Neuronal stem cell (in vitro differentiated cells): ENCODE results near the gene GREM2.

Experiments used
- DNase-seq: peaks from one replicate; pipeline ENCODE4 v3.0.0-alpha.2; 2013; ENCODE audit warnings: low spot score
- H2AFZ ChIP-seq: one replicate; pipeline ENCODE4 v1.6.1; 2013; ENCODE audit warnings: mild to moderate bottlenecking, low read length, inconsistent platforms
- H2AK5ac ChIP-seq: 2 replicates; pipeline ENCODE4 v1.6.1; 2013; ENCODE audit warnings: low read depth, mild to moderate bottlenecking, inconsistent platforms, low read length, moderate library complexity, mixed read lengths
- H2BK120ac ChIP-seq: 2 replicates; pipeline ENCODE4 v1.6.1; 2013; ENCODE audit warnings: low read depth, mild to moderate bottlenecking, inconsistent platforms, low read length, moderate library complexity, mixed read lengths
- H2BK12ac ChIP-seq: one replicate; pipeline ENCODE4 v1.6.1; 2013; ENCODE audit warnings: low read length, inconsistent platforms
- H2BK15ac ChIP-seq: 2 replicates; pipeline ENCODE4 v1.6.1; 2013; ENCODE audit warnings: mild to moderate bottlenecking, low read length, inconsistent platforms, mixed read lengths
- H2BK5ac ChIP-seq: one replicate; pipeline ENCODE4 v1.6.1; 2013; ENCODE audit warnings: inconsistent platforms, mild to moderate bottlenecking, low read length, moderate library complexity
- H3K14ac ChIP-seq: one replicate; pipeline ENCODE4 v1.6.1; 2013; ENCODE audit warnings: low read length, inconsistent platforms
- H3K18ac ChIP-seq: 2 replicates; pipeline ENCODE4 v1.6.1; 2013; ENCODE audit warnings: low read length, inconsistent platforms
- H3K23ac ChIP-seq: 2 replicates; pipeline ENCODE4 v1.6.1; 2013; ENCODE audit warnings: low read depth, mild to moderate bottlenecking, mixed read lengths, low read length, inconsistent platforms; ENCODE audit not compliant: poor library complexity
- H3K27ac ChIP-seq: replicated peaks from 3 replicates; pipeline ENCODE4 v1.5.1; 2013; ENCODE audit warnings: low read length, inconsistent platforms
- H3K27me3 ChIP-seq, 3 experiments: 2 replicates each; pipeline ENCODE4 v1.6.1; 2013; ENCODE audit warnings: low read length in 3 of 3, mild to moderate bottlenecking in 2 of 3, inconsistent platforms in 1 of 3, low read depth in 1 of 3, mixed read lengths in 1 of 3, moderate library complexity in 1 of 3; ENCODE audit not compliant: control insufficient read depth in 3 of 3, insufficient read depth in 3 of 3
- H3K36me3 ChIP-seq, 2 donors: replicated peaks in 1 of 2; 2 replicates each; pipeline ENCODE4 v1.6.1; 2013; ENCODE audit warnings: low read length in 2 of 2; ENCODE audit not compliant: control insufficient read depth in 2 of 2, insufficient read depth in 2 of 2
- H3K4ac ChIP-seq: 2 replicates; pipeline ENCODE4 v1.6.1; 2013; ENCODE audit warnings: inconsistent platforms, mild to moderate bottlenecking, low read length, moderate library complexity
- H3K4me1 ChIP-seq, 2 donors: 1 replicate in 1 of 2; 2 replicates in 1 of 2; pipeline ENCODE4 v1.6.1; 2013; ENCODE audit warnings: low read length in 2 of 2, low read depth in 1 of 2; ENCODE audit not compliant: control insufficient read depth in 2 of 2, insufficient read depth in 1 of 2
- H3K4me2 ChIP-seq: one replicate; pipeline ENCODE4 v1.6.1; 2013; ENCODE audit warnings: mild to moderate bottlenecking, low read length, inconsistent platforms; ENCODE audit not compliant: insufficient read depth, poor library complexity, severe bottlenecking
- H3K4me3 ChIP-seq, 2 donors: 2 replicates each; pipeline ENCODE4 v1.5.1; 2013; ENCODE audit warnings: low read length in 2 of 2, mild to moderate bottlenecking in 2 of 2, inconsistent platforms in 1 of 2, moderate library complexity in 1 of 2
- H3K79me1 ChIP-seq: one replicate; pipeline ENCODE4 v1.6.1; 2013; ENCODE audit warnings: low read depth, mild to moderate bottlenecking, inconsistent platforms, low read length, moderate library complexity
- H3K9ac ChIP-seq: one replicate; pipeline ENCODE4 v1.6.1; 2013; ENCODE audit warnings: mild to moderate bottlenecking, low read depth, low read length, inconsistent platforms; ENCODE audit not compliant: poor library complexity
- H3K9me3 ChIP-seq, 2 donors: replicated peaks in 1 of 2; 2 replicates each; pipeline versions ENCODE3 to v1.6.1; 2013; ENCODE audit warnings: low read length in 2 of 2, mild to moderate bottlenecking in 2 of 2, inconsistent platforms in 1 of 2, low read depth in 1 of 2, mixed read lengths in 1 of 2, moderate library complexity in 1 of 2; ENCODE audit not compliant: control insufficient read depth in 2 of 2, insufficient read depth in 1 of 2
- H4K8ac ChIP-seq: one replicate; pipeline ENCODE4 v1.6.1; 2013; ENCODE audit warnings: low read depth, mild to moderate bottlenecking, inconsistent platforms, low read length, moderate library complexity
- H4K91ac ChIP-seq: one replicate; pipeline ENCODE4 v1.6.1; 2013; ENCODE audit warnings: low read length, low read depth, mild to moderate bottlenecking, inconsistent platforms; ENCODE audit not compliant: poor library complexity
- WGBS, 2 donors: extraction: QIAGEN DNeasy Blood & Tissue Kit; methylation state at CpG; one replicate each; pipeline ENCODE4 v1.1.7; 2013; ENCODE audit warnings: missing lambda C conversion rate in 2 of 2, mixed read lengths in 1 of 2; ENCODE audit not compliant: insufficient read length in 2 of 2, insufficient replicate concordance in 1 of 2; ENCODE audit errors: extremely low coverage in 2 of 2; 5-methylcytosine and 5-hydroxymethylcytosine counted together

The GREM2 gene

GRCh38 chr1:240595476-240595875 is 16.5 kb downstream of the GREM2 start:
- no peak overlapping the region for H3K9ac ChIP-seq
- H3K18ac ChIP-seq = no peak overlapping the region
- H3K27me3 ChIP-seq = no peaks in the 10 kb centered on the region
- H3K4me2 ChIP-seq = no peak overlapping the region
- H3K23ac ChIP-seq = no peak overlapping the region
- H3K36me3 ChIP-seq = no peaks in the 10 kb centered on the region
- WGBS, 2 donors = no CpG with 5 or more reads among the region's 2 CpGs
- no peak overlapping the region for H4K8ac ChIP-seq
- no peak overlapping the region for H2BK5ac ChIP-seq
- H2AK5ac ChIP-seq = no peak overlapping the region
- no peak overlapping the region for H2AFZ ChIP-seq
- H2BK12ac ChIP-seq = no peak overlapping the region
- DNase-seq = no peak
- no peak overlapping the region for H2BK15ac ChIP-seq
- no peaks in the 10 kb centered on the region for H3K9me3 ChIP-seq
- no peak overlapping the region for H4K91ac ChIP-seq
- no peak overlapping the region for H3K4me3 ChIP-seq
- H3K79me1 ChIP-seq = no peaks in the 10 kb centered on the region
- H3K4me1 ChIP-seq = peaks cover 0 to 8% of the 10 kb centered on the region in 2 donors
- no peak overlapping the region for H3K14ac ChIP-seq
- H3K27ac ChIP-seq = no peak overlapping the region
- no peak overlapping the region for H3K4ac ChIP-seq
- no peak overlapping the region for H2BK120ac ChIP-seq

GRCh38 chr1:240591564-240591963 is 20.4 kb downstream of the GREM2 start:
- no peak overlapping the region for H2AFZ ChIP-seq
- H2BK120ac ChIP-seq = no peak overlapping the region
- H3K23ac ChIP-seq = no peak overlapping the region
- H2BK15ac ChIP-seq = no peak overlapping the region
- no peak overlapping the region for H3K9ac ChIP-seq
- H3K27me3 ChIP-seq = no peaks in the 10 kb centered on the region
- H4K91ac ChIP-seq = no peak overlapping the region
- no peaks in the 10 kb centered on the region for H3K79me1 ChIP-seq
- no peak overlapping the region for H2BK12ac ChIP-seq
- H3K36me3 ChIP-seq = no peaks in the 10 kb centered on the region
- no peak overlapping the region for H2AK5ac ChIP-seq
- H4K8ac ChIP-seq = no peak overlapping the region
- H3K27ac ChIP-seq = no peak overlapping the region
- WGBS, 2 donors = no CpG with 5 or more reads among the region's 3 CpGs
- no peak overlapping the region for H3K14ac ChIP-seq
- H3K18ac ChIP-seq = no peak overlapping the region
- H3K4me1 ChIP-seq = no peaks in the 10 kb centered on the region
- no peak for DNase-seq
- peaks cover 0 to 1% of the 10 kb centered on the region in 2 donors for H3K9me3 ChIP-seq
- H3K4ac ChIP-seq = no peak overlapping the region
- H3K4me3 ChIP-seq = no peak overlapping the region
- no peak overlapping the region for H2BK5ac ChIP-seq
- no peak overlapping the region for H3K4me2 ChIP-seq

GRCh38 chr1:240591078-240591477 is 20.9 kb downstream of the GREM2 start:
- H2BK15ac ChIP-seq = no peak overlapping the region
- WGBS, 2 donors = no CpG with 5 or more reads among the region's 5 CpGs
- no peak overlapping the region for H4K8ac ChIP-seq
- H4K91ac ChIP-seq = no peak overlapping the region
- no peaks in the 10 kb centered on the region for H3K79me1 ChIP-seq
- no peak overlapping the region for H3K23ac ChIP-seq
- H2AFZ ChIP-seq = no peak overlapping the region
- H2BK5ac ChIP-seq = no peak overlapping the region
- peaks cover 0 to 1% of the 10 kb centered on the region in 2 donors for H3K9me3 ChIP-seq
- no peak overlapping the region for H2BK12ac ChIP-seq
- no peaks in the 10 kb centered on the region for H3K27me3 ChIP-seq
- no peak overlapping the region for H3K4me2 ChIP-seq
- H3K14ac ChIP-seq = no peak overlapping the region
- H3K4me3 ChIP-seq = no peak overlapping the region
- no peak overlapping the region for H3K9ac ChIP-seq
- no peak overlapping the region for H3K18ac ChIP-seq
- no peak overlapping the region for H3K27ac ChIP-seq
- H2BK120ac ChIP-seq = no peak overlapping the region
- DNase-seq = no peak
- H2AK5ac ChIP-seq = no peak overlapping the region
- no peaks in the 10 kb centered on the region for H3K36me3 ChIP-seq
- no peak overlapping the region for H3K4ac ChIP-seq
- no peaks in the 10 kb centered on the region for H3K4me1 ChIP-seq

- H4K8ac ChIP-seq = no peak overlapping the region
- DNase-seq = no peak
- H3K4ac ChIP-seq = no peak overlapping the region
- H3K27me3 ChIP-seq = no peaks in the 10 kb centered on the region
- H3K4me1 ChIP-seq = no peaks in the 10 kb centered on the region
- no peak overlapping the region for H2AK5ac ChIP-seq
- H3K23ac ChIP-seq = no peak overlapping the region
- no CpG with 5 or more reads among the region's 5 CpGs for WGBS, 2 donors
- H2AFZ ChIP-seq = no peak overlapping the region
- H3K79me1 ChIP-seq = no peaks in the 10 kb centered on the region
- no peak overlapping the region for H3K9ac ChIP-seq
- H2BK120ac ChIP-seq = no peak overlapping the region
- H3K4me3 ChIP-seq = no peak overlapping the region
- H3K36me3 ChIP-seq = no peaks in the 10 kb centered on the region
- H2BK12ac ChIP-seq = no peak overlapping the region
- no peak overlapping the region for H3K27ac ChIP-seq
- no peak overlapping the region for H2BK5ac ChIP-seq
- H2BK15ac ChIP-seq = no peak overlapping the region
- no peak overlapping the region for H3K4me2 ChIP-seq
- H3K18ac ChIP-seq = no peak overlapping the region
- peaks cover 0 to 1% of the 10 kb centered on the region in 2 donors for H3K9me3 ChIP-seq
- no peak overlapping the region for H3K14ac ChIP-seq
- no peak overlapping the region for H4K91ac ChIP-seq
Observed at GRCh38 chr1:240589585-240590110, 22.3 kb downstream of the GREM2 start.
